ENCODE data around the gene COPS3.
A peak's percentile ranks its signal among the peaks of the same experiment; 100 is the strongest.

COPS3 gene

GRCh38 chr17:17280613-17281549 lies at the start of gene COPS3:
Gene COPS3, minus strand, starts transcription at chr17:17281246. Its CDS starts 60 bp downstream, at chr17:17281186.
- DNase-seq (ENCODE audit: low read depth, low spot score) = peak; percentile 99

- DNase-seq (ENCODE audit: low read depth, low spot score) = no peak
Measured at GRCh38 chr17:17328251-17328650, 47.2 kb upstream of the COPS3 start.

- DNase-seq (ENCODE audit: low read depth, low spot score) = no peak
Measured at GRCh38 chr17:17326275-17326875, 45.3 kb upstream of the COPS3 start.

DNA sequence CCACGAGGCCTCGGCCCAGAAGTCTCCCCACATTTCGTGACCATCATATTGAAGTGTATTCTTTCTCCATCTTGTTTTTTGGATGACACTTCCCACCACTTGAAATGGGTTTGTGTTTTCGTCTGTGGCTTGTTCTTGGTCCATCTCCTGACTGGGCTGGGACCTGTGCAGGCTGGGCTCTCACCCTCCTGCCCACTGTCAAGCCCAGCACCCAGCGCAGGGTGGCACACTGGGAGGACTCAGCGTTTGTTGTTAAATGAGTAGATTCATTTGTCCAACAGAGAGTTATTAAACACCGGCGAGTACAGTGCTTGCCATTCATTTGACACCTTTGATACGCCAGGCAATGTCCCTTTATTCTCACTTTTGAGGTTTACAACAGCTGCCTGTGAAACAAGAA lies 44.8 kb upstream of the COPS3 start:
- DNase-seq (ENCODE audit: low read depth, low spot score) = no peak

DNA sequence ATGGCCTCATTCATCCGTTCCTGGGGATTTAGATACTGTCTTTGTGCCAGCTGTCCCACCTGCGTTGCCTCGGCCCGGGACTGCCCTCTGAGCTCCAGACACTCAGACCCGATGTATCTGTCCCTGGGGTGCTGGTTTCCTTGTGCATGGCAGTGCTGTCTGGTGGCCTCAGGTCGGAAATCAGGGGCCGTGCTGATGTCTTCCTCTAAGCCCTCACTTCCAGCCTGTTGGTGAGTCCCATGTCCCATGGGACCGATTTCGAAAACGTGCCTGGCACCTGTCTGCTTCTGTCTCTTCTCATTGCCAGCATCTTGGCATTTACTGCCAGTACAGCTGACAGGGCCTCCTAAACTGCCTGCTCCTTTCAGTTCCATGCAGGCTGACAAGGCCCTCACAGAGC lies 44.2 kb upstream of the COPS3 start:
- DNase-seq (ENCODE audit: low read depth, low spot score) = no peak

- no peak for DNase-seq (ENCODE audit: low read depth, low spot score)
Measured at GRCh38 chr17:17324616-17325015, 43.6 kb upstream of the COPS3 start.

GRCh38 chr17:17322516-17323510 lies 41.8 kb upstream of the COPS3 start:
- no peak for DNase-seq (ENCODE audit: low read depth, low spot score)

GRCh38 chr17:17321356-17322025 lies 40.4 kb upstream of the COPS3 start:
- no peak for DNase-seq (ENCODE audit: low read depth, low spot score)

- no peak for DNase-seq (ENCODE audit: low read depth, low spot score)
Measured at GRCh38 chr17:17320911-17321220, 39.8 kb upstream of the COPS3 start.

GRCh38 chr17:17320188-17320910 lies 39.3 kb upstream of the COPS3 start:
- no peak for DNase-seq (ENCODE audit: low read depth, low spot score)

- DNase-seq (ENCODE audit: low read depth, low spot score) = no peak
Measured at GRCh38 chr17:17315142-17315821, 34.2 kb upstream of the COPS3 start.

DNA sequence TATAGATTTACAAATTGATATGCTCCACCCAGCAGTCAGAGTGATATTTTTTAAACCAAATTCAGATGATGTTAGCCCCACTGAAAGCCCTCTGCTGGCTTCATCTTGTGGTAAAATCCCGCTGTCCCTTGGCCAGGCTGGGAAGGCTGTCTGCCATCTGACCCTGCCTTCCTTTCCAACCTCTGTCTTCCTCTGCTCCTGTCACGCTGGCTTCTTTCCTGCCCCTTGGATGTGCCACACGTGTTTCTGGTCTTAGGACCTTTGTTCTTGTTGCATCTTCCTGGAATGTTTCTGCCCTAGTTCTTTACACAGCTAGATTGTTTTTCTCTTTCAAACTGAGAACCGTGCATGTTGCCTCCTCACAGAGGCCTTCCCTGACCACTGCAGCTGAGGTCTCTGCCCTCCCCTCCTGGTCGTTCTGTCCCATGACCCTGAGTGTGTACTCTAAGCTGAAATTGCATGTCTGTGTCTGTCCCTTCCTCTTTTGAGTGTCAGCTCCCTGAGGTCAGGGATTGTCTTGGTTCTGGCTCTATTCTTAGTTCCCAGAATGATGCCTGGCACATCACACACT lies 33.5 kb upstream of the COPS3 start:
- DNase-seq (ENCODE audit: low read depth, low spot score) = no peak

DNA sequence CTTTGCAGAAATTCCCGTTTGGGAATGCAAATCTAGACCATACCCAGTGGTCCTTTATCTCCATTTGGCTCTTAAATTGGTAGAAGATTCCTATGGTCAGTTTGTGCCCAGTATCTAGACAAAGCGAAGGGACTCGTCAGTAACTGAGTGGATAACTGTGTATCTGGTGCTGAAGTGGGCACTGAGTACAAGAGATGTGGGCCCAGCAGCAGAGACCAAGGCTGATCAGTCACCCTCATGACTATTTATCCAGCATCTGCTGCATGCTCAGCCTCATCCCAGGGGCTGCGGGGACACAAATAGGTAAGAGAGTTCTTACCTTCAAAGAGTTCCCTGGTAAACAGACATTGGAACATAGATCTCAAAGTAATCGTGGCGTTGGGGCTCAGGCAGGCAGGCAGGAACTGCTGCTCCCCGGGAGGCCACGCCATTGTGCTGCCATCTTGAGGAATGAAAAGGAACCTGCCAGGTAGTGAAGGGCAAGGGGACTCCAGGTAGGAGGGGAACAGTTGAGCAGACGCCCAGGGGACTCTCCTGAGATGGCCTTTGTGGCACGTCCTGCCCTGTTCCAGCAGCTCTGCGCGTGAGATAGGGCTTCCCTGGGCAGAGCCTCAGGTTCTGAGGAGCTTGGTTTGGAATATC lies 32.4 kb upstream of the COPS3 start:
- DNase-seq (ENCODE audit: low read depth, low spot score) = peak; percentile 27

- no peak for DNase-seq (ENCODE audit: low read depth, low spot score)
Measured at GRCh38 chr17:17309356-17309755, 28.3 kb upstream of the COPS3 start.

GRCh38 chr17:17305281-17305801 lies 24.3 kb upstream of the COPS3 start:
- DNase-seq (ENCODE audit: low read depth, low spot score) = no peak

DNA sequence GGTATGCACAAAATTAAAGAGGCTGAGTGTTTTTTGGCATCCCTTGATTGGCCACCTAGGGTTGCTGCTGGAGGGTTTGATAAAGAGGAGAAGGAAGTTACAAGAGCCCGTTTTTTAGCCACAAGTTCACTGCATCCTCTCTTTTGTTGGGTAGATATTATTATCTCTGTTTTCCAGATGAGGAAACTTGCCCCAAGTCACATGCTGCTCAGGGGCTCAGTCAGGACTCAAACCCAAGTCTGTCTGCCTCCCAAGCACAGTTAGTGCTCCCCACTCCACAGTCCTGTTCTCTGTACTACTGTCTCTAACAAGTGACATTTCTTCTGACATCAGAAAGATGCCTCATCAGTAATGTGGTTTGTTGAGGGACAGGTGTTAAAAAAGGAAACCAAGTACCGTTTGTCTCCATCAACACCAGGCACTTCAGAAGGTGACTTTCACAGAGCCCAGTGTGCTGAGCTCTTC lies 23.5 kb upstream of the COPS3 start:
- no peak for DNase-seq (ENCODE audit: low read depth, low spot score)

GRCh38 chr17:17303847-17304490 lies 22.9 kb upstream of the COPS3 start:
- no peak for DNase-seq (ENCODE audit: low read depth, low spot score)
